Activated naive CD8-positive, alpha-beta T cell treated with anti-CD3 and anti-CD28 coated beads for 36 hours (primary cell): Measurements from ENCODE around the gene GPR22. TPM values are rescaled to one million over a fixed set of nuclear protein-coding genes. Genes with fewer than 3 reads are reported as not detected.

Experiments used
- DNase-seq: peaks from one replicate; pipeline ENCODE4 v3.0.0; 2021
- H3K27ac Mint-ChIP-seq: one replicate; pipeline ENCODE4 v1.8.0; 2022; ENCODE audit warnings: mild to moderate bottlenecking, moderate library complexity, mixed read lengths
- H3K27me3 Mint-ChIP-seq: one replicate; pipeline ENCODE4 v1.8.0; 2022; ENCODE audit warnings: mild to moderate bottlenecking, mixed read lengths
- H3K36me3 Mint-ChIP-seq: one replicate; pipeline ENCODE4 v1.8.0; 2021; ENCODE audit warnings: mild to moderate bottlenecking, mixed read lengths
- H3K4me1 Mint-ChIP-seq: one replicate; pipeline ENCODE4 v1.8.0; 2021; ENCODE audit warnings: mixed read lengths
- H3K4me3 Mint-ChIP-seq: one replicate; pipeline ENCODE4 v1.8.0; 2022; ENCODE audit warnings: mild to moderate bottlenecking, moderate library complexity, mixed read lengths
- H3K9me3 Mint-ChIP-seq: one replicate; pipeline ENCODE4 v1.8.0; 2022; ENCODE audit warnings: mixed read lengths
- total RNA-seq, 2 experiments: library from RNA; stranded (reverse); gene quantifications; one replicate each; pipeline ENCODE4 v1.2.3, GENCODE V29; 2021

GPR22 gene
- total RNA-seq, 2 experiments from 2014 or later: not detected

DNA sequence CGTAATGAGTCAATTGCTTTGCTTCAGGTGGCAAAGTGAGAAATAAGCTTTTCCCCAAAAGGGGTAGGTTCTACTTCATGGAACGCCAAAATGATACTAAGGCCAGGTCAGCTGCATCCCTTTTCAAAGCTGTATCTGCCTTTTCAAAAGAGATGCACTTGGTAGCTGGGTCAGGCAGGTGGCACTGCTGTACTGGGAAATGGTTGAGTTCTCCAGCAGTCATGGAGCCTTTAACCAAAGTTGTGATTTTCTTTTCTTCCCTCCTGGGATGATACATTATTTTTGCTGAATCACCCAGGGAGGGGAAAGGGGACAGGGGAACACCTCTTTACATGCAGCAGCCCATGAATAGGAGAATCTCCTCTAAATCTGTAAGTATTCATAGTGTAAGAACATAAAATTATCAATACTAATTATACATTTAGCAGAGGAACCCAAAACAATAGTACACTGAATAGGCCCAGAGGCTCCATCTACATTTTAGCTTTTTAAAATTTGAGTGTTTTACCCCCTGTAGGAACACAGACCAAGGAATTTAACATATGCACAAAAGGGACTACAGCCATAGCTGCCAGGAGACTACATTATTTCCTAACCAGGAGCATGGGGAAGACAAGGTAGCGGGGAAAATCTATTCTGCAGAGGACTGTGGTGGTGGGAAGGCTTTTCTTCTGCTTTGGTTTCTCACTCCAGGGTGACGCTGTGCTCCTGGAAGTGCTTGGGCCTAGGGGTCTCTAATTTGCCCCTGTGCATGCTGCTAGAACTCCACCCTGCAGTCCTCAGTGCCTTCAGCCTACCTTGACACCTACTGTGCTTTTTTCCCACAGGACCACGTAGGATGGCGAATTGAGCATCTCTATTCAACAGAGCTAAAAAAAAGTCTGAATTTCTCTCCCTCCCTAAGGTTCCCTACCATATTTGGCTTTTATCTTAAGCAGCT lies 6.4 kb upstream of the GPR22 start:
- Mint-ChIP-seq H3K27ac (no peak overlapping the region), H3K9me3 (no peaks in the 10 kb centered on the region), H3K4me3 (no peak overlapping the region), H3K27me3 (no peaks in the 10 kb centered on the region), H3K4me1 (no peaks in the 10 kb centered on the region), H3K36me3 (no peaks in the 10 kb centered on the region)
- peak; percentile 10 for DNase-seq

GRCh38 chr7:107464666-107465226 lies 5.1 kb upstream of the GPR22 start:
- Mint-ChIP-seq H3K27me3 (no peaks in the 10 kb centered on the region), H3K9me3 (no peaks in the 10 kb centered on the region), H3K27ac (no peak overlapping the region), H3K36me3 (no peaks in the 10 kb centered on the region), H3K4me3 (no peak overlapping the region), H3K4me1 (no peaks in the 10 kb centered on the region)
- DNase-seq: no peak

GRCh38 chr7:107467972-107468371 lies 1.9 kb upstream of the GPR22 start:
- Mint-ChIP-seq H3K9me3 (no peaks in the 10 kb centered on the region), H3K4me3 (no peak overlapping the region), H3K4me1 (peaks cover 4% of the 10 kb centered on the region), H3K27ac (no peak overlapping the region), H3K27me3 (no peaks in the 10 kb centered on the region), H3K36me3 (no peaks in the 10 kb centered on the region)
- DNase-seq: no peak

DNA sequence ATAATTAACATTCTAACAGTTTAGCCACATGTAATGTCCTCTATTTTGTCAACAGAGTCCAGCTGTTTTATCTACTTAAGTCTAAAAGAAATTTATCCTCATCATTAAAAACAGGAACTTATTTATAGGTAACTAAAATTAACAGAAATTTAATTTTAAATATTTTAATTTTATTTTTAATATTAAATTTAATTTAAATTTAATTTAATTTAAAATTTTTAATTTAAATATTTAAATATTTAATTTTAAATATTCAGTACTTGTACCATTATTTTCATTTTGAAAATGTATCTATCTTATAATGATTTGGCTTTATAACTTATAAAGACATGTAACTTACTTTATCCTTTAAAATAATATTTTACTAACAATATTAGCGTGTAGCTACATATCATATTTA lies 1.0 kb upstream of the GPR22 start:
- H3K27ac Mint-ChIP-seq: no peak overlapping the region
- H3K36me3 Mint-ChIP-seq: no peaks in the 10 kb centered on the region
- DNase-seq: no peak
- H3K27me3 Mint-ChIP-seq: no peaks in the 10 kb centered on the region
- H3K4me3 Mint-ChIP-seq: no peak overlapping the region
- peaks cover 4% of the 10 kb centered on the region for H3K4me1 Mint-ChIP-seq
- H3K9me3 Mint-ChIP-seq: no peaks in the 10 kb centered on the region

- peaks cover 4% of the 10 kb centered on the region for H3K36me3 Mint-ChIP-seq
- H3K4me1 Mint-ChIP-seq: peaks cover 7% of the 10 kb centered on the region
- no peaks in the 10 kb centered on the region for H3K27me3 Mint-ChIP-seq
- H3K27ac Mint-ChIP-seq: no peak overlapping the region
- no peak for DNase-seq
- H3K4me3 Mint-ChIP-seq: no peak overlapping the region
- H3K9me3 Mint-ChIP-seq: no peaks in the 10 kb centered on the region
These were observed 1.6 kb downstream of the GPR22 start for GRCh38 chr7:107471292-107472070.

DNA sequence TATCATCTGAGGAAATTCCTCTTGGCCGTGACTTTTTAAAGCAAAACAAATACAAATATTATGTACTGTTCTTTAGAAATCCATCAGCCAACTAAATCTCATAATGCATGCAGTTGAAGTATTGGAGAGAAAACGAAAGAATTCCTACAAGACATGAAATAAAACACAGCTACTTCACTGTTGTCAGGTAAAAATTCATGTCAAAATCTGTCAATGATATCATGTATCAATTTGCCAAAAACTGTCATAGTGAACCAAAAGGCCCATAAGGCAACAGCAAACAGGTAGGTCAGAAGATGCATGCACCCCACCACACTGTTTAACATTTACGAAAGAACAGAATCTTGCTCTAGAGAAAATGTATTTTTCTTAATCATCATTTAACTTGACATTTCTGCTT lies 2.3 kb downstream of the GPR22 start:
- H3K9me3 Mint-ChIP-seq: no peaks in the 10 kb centered on the region
- H3K27ac Mint-ChIP-seq: no peak overlapping the region
- H3K4me3 Mint-ChIP-seq: no peak overlapping the region
- H3K4me1 Mint-ChIP-seq: peaks cover 7% of the 10 kb centered on the region
- peaks cover 4% of the 10 kb centered on the region for H3K36me3 Mint-ChIP-seq
- DNase-seq: no peak
- H3K27me3 Mint-ChIP-seq: no peaks in the 10 kb centered on the region

GRCh38 chr7:107474104-107474521 lies 4.3 kb downstream of the GPR22 start:
- Mint-ChIP-seq H3K27ac (no peak overlapping the region), H3K36me3 (peaks cover 4% of the 10 kb centered on the region), H3K4me1 (peaks cover 8% of the 10 kb centered on the region), H3K4me3 (no peak overlapping the region), H3K27me3 (no peaks in the 10 kb centered on the region), H3K9me3 (no peaks in the 10 kb centered on the region)
- no peak for DNase-seq

GRCh38 chr7:107479303-107479702 lies 9.4 kb downstream of the GPR22 start:
- no peak for DNase-seq
- Mint-ChIP-seq H3K27ac (no peak overlapping the region), H3K9me3 (no peaks in the 10 kb centered on the region), H3K27me3 (no peaks in the 10 kb centered on the region), H3K4me1 (peaks cover 10% of the 10 kb centered on the region), H3K36me3 (peaks cover 4% of the 10 kb centered on the region), H3K4me3 (no peak overlapping the region)

DNA sequence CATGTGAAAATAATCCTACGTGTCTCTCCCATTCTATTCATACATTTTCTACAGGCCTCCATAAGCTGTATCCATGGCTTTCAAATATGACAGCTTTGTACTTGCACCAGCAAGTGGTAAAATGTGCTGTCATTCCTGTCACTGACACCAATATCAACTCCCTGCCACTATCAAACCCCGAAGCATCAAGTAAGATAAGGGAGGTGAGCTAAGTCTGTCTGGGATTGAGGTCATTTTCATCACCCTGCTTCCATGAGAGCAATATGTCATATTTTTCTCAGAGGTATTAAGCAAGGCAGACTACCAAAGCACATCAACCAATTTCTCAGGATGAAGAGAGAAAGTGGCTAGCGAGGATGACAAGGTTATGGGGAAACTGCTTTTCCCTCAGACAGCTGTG lies 11.1 kb downstream of the GPR22 start:
- no peak overlapping the region for H3K27ac Mint-ChIP-seq
- no peaks in the 10 kb centered on the region for H3K27me3 Mint-ChIP-seq
- DNase-seq: no peak
- H3K36me3 Mint-ChIP-seq: peaks cover 8% of the 10 kb centered on the region
- peaks cover 5% of the 10 kb centered on the region for H3K9me3 Mint-ChIP-seq
- H3K4me1 Mint-ChIP-seq: peaks cover 17% of the 10 kb centered on the region
- H3K4me3 Mint-ChIP-seq: no peak overlapping the region

DNA sequence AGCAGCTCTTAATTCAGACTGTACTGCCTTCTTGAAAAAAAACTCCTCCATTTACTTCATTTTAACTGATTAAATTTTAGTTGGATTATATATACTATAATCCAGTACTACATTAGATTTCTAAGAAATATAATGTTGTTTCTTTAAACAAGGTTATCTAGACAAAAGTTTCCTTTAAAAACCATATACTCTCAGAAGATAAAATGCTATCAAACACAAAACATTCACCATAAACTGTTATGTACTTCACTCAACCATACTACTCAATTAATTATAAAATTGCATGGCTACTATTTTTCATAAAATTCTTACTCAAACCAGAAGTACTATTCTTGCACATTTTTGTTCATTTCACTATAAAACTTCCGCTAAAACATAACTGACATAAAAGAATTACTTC lies 12.7 kb downstream of the GPR22 start:
- Mint-ChIP-seq H3K9me3 (peaks cover 6% of the 10 kb centered on the region), H3K36me3 (peaks cover 14% of the 10 kb centered on the region), H3K27me3 (no peaks in the 10 kb centered on the region), H3K27ac (no peak overlapping the region), H3K4me3 (no peak overlapping the region), H3K4me1 (peaks cover 20% of the 10 kb centered on the region)
- no peak for DNase-seq

- no peak for DNase-seq
- Mint-ChIP-seq H3K4me3 (no peak overlapping the region), H3K36me3 (peaks cover 27% of the 10 kb centered on the region)
These were observed 16.2 kb downstream of the GPR22 start for GRCh38 chr7:107486041-107486440.

DNA sequence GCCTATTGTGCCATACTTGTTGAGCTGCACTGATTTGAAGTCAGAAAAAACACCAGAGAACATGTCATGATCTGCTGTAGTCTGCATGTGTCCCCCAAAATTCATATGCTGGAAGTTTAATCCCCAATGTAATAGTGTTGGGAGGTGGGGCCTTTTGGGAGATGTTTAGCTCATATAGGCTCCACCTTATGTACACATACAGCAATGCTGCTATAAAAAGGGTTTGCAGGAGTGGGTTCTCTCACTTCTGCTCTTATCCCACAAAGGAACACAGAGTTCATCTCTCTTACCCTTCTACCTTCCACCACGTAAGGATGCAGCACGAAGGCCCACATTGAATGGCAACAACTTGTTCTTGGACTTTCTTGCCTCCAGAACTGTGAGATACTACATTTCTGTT lies 23.0 kb downstream of the GPR22 start:
- Mint-ChIP-seq H3K36me3 (peaks cover 41% of the 10 kb centered on the region), H3K27me3 (no peaks in the 10 kb centered on the region), H3K4me1 (peaks cover 20% of the 10 kb centered on the region), H3K4me3 (no peak overlapping the region), H3K27ac (no peak overlapping the region), H3K9me3 (peaks cover 5% of the 10 kb centered on the region)
- no peak for DNase-seq

More at GRCh38 chr7:107486041-107486440, 16.2 kb downstream of the GPR22 start:
- Mint-ChIP-seq H3K4me1 (peaks cover 21% of the 10 kb centered on the region), H3K27me3 (no peaks in the 10 kb centered on the region), H3K27ac (no peak overlapping the region), H3K9me3 (peaks cover 6% of the 10 kb centered on the region)

DNA sequence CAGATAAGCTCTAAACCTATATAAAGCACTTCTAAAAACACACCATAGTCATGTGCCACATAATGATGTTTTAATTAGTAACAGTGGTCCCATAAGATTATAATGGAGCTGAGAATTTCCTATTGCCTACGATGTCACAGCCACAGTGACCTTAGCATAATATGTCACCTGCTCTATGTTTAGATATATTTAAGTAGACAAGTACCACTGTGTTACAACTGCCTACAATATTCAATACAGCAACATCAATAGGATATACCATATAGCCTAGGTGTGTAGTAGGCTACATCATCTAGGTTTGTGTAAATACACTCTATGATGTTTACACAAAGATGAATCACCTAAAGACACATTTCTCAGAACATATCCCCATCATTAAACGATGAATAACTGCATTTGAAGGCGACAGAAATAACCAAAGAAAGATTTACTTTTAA lies 24.5 kb downstream of the GPR22 start:
- no peak overlapping the region for H3K4me3 Mint-ChIP-seq
- no peak for DNase-seq
- H3K9me3 Mint-ChIP-seq: peaks cover 6% of the 10 kb centered on the region
- H3K36me3 Mint-ChIP-seq: peaks cover 46% of the 10 kb centered on the region
- peaks cover 19% of the 10 kb centered on the region for H3K4me1 Mint-ChIP-seq
- H3K27me3 Mint-ChIP-seq: no peaks in the 10 kb centered on the region
- H3K27ac Mint-ChIP-seq: no peak overlapping the region

GRCh38 chr7:107494884-107495283 lies 25.0 kb downstream of the GPR22 start:
- H3K4me3 Mint-ChIP-seq: no peak overlapping the region
- H3K36me3 Mint-ChIP-seq: peaks cover 46% of the 10 kb centered on the region
- H3K9me3 Mint-ChIP-seq: peaks cover 6% of the 10 kb centered on the region
- H3K27ac Mint-ChIP-seq: no peak overlapping the region
- peaks cover 17% of the 10 kb centered on the region for H3K4me1 Mint-ChIP-seq
- no peaks in the 10 kb centered on the region for H3K27me3 Mint-ChIP-seq
- DNase-seq: no peak

GRCh38 chr7:107495516-107495915 lies 25.7 kb downstream of the GPR22 start:
- Mint-ChIP-seq H3K4me3 (no peak overlapping the region), H3K36me3 (peaks cover 40% of the 10 kb centered on the region), H3K27me3 (no peaks in the 10 kb centered on the region), H3K9me3 (peaks cover 6% of the 10 kb centered on the region), H3K27ac (no peak overlapping the region), H3K4me1 (peaks cover 17% of the 10 kb centered on the region)
- no peak for DNase-seq
